ENCODE results near the gene ANKRD13B.
"Not testable (repeated sequence)": the region's sequence is repeated elsewhere in the genome, so short reads cannot be mapped to it uniquely, and the experiment has no call there.

ANKRD13B gene

DNA sequence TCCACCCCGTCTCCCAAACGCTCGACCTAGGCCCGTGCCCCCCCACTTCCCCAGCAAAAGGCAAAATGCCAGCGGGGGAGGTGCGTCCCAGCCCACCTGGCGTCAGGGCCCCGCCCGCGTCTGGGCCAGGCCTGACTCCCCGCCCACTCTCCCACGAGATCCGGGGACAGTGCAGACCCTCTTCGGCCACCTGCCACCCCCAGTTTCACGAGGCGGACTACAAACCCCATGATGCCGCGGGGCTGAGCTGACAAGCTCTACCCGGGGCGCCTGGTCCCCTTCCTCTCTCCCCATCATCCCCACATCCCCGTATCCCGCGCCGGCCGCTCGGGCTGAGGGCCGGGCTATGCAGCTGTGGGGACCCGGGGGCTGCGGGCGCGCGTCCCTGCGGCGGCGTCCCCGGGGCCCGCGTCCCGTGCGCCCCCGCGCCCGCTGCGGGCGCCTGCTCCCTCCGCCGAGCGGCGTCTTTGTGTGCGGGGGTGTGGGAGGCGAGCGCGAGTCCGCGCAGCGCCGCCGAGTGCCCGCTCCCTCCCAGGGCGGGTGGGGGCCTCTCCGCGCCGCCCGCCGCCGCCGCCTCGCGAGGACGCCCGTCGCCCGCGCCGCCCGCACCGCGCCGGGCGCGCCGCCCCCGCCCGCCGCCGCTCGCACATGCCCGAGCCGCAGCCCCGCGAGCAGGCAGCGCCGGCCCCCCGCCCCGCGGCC lies at the start of gene ANKRD13B:
ANKRD13B (plus strand) TSS at position 283 of the 702 bp plus-strand sequence. CDS start 490 bp downstream, outside the sequence.
- peak; percentile 60 for DNase-seq

DNA sequence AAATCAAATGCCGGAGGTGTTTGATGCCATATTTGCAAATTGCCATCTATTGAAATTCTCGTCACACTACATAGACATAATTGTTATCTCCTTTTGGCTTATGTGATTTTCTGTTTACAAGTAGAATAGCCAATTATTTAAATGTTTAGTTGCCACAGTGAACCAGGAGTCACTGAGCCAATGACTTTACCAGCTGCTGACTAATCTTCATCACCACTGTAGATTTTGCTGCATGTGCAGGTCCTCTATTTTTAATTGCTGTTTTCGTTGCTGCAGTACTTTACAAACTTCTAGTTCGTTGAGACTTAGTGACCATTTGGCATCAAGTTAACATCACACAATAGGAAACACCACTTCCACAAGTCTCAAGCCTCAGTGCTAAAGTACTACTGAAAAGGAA lies 48.9 kb upstream of the ANKRD13B start:
- DNase-seq: no peak

DNA sequence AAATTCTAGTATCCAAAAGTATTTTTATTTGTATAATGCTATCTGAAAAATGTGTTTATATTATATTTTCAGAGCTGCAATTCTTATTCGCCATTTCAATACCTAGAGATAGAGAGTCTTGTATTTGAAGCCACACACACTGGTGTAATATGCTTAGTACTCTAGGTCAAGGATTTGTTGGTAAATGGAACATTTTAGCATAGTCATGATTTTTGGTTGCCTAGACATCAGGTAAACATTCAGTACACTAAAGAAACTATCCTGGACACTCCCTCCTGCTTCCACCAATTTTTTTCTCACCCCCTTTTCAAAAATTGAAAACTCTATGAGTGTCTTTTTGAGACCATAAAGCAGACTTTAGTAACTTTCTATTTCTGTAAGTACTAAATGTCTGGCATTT lies 46.8 kb upstream of the ANKRD13B start:
- no peak for DNase-seq

DNA sequence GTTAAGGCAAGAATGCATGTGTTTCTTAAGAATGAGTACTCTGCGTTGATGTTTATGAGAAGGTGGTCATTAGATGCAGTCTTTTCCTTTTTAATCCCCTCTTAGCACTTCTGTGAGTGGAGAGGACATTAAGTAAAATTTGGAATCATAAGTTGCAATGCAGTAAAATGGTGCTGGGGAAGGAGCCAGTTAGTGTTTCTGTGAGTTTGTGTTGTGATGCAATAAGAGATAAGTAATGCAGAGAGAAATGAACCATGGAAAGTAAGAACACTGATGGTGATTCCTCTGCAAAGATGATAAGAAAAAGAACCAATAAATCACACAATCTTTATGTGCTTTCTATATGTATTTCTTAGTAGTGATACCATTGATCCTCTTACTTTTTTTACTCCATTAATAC lies 46.1 kb upstream of the ANKRD13B start:
- no peak for DNase-seq

DNA sequence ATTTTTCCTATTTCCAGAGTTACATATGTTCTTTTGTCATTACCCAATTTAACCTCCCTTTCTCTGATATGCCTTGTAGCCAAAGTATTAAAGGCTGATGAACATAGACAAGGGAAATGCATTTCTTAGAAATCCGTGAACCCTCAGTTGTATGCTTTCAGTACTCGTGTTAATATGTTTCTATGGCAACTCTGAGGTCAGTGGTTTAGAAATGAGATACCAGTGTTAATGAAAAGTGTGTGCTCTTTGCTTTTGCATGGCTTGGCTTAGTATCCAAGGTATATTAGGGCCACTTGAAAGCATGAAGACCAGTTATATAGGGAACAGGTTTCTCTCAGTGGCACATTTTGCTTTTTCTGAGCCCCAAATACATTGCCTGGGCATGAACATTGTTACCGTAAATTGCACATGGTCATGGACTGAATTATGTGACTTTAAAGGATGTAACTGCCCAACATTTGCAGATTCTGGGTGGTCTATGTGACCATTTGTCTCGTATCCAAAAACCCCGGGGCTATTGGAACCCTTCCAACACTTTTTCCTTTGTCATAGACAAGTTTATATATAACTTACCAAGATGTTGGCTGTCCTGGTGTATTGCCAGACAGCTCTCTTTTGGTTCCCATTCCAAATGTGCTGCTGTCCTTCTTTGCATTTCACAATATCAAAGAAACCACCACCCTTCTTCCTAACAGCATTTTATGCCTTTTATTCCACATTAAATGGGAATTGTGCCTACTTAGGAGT lies 43.6 kb upstream of the ANKRD13B start:
- no peak for DNase-seq

DNA sequence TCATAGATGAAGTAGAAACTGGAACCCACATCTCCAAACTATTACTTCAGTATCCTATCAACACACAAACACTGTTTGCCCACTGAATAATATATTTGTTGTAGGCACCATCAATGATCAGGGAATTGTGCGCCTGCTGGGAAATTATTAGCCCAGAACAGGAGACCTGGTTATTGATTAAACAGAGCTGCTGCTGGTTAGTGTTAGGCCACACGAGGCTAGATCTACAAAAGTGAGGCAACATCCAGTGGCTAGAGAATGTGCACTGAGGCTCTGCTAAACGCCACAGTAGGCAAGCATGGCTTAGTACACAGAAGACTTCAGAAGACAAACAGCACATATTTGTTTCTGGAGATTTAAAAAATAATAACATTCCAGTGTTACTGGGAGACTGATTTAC lies 37.1 kb upstream of the ANKRD13B start:
- DNase-seq: no peak

DNA sequence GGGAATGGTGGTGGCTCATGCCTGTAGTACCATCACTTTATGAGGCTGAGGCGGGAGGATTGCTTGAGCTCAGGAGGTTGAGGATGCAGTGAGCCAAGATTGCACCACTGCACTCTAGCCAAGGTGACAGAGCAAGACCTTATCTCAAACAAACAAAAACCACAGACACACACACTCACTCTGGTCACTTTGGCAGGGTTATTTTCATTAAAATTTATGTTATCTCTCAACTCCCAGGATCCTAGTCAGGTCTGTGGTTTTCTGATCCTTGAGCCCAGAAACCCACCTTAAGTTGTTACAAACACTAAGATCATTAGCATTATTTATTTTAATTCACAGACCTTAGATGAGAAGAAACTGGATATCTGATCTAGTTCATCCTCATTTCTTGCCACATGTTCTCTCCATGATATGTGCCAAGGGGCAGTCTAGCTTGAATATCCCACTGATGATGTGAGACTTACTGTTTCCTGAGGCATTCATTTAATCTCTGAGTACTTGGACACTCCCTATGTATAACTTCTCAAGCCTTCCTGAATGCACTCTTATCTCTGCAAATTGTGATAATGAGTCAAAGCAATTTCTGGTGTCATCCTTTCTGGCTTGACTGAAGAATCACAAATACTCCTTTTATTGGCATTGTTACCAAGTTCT lies 35.7 kb upstream of the ANKRD13B start:
- no peak for DNase-seq

DNA sequence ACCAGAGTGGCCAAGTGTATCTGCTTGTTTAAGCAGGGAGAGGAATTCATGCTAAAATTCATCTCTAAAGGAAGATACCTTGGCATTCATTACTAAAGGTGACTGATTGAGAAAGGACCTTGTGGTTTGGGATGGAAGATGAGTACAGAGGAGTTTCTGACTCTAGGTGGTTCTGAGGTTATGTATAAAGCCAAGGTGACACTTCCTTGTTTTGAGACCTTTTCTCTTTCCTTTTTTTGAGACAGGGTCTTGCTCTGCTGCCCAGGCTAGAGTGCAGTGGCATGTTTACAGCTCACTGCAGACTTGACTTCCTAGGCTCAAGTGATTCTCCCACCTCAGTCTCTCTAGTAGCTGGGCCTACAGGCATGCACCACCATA lies 35.2 kb upstream of the ANKRD13B start:
- no peak for DNase-seq

DNA sequence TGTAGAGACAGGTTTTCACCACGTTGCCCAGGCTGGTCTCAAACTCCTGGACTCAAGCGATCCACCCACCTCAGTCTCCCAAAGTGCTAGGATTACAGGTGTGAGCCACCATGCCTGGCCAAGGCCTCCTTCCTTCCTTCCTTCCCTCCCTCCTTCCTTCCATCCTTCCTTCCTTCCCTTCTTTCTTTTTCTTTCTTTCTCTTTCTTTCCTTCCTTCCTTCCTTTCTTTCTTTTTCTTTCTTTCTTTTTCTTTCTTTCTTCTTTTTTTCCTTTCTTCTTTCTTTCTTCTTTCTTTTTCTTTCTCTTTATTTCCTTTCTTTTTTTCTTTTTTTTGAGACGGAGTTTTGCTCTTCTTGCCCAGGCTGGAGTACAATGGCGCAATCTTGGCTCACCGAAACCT lies 34.8 kb upstream of the ANKRD13B start:
- DNase-seq: not testable (repeated sequence)

DNA sequence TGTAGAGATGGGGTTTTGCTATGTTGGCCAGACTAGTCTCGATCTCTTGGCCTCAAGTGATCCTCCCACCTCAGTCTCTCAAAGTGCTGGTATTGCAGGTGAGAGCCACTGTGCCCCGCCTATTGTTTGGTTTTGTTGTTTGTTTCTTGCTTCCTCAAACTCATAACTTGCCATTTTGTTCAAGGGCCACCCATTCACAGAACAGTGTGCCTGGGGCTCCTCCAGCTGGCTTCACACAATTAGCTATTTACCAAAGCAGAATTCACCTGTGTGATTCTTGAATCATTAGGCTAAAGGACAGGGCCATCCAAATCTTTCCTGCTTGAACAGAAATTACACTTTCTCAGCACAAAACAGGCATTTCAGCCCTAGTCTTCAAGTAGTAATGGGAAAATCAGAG lies 33.3 kb upstream of the ANKRD13B start:
- no peak for DNase-seq

DNA sequence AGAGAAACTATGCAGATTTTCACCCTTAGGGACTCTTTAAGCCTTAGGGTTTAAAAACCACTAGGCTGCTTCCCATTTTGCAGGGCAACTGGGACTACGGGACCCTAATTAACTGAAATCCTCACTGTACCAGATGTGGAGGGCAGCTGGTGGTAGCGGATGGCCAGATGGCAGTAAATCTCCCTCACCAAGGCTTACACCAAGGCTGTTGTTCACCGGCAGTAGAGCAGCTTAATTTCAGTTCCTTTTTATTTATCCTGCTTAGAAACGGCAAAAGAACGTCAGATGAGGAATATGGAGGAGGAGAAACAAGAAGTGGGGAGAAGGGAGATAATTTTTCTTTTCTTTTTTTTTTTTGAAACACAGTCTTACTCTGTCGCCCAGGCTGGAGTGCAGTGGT lies 32.6 kb upstream of the ANKRD13B start:
- no peak for DNase-seq

DNA sequence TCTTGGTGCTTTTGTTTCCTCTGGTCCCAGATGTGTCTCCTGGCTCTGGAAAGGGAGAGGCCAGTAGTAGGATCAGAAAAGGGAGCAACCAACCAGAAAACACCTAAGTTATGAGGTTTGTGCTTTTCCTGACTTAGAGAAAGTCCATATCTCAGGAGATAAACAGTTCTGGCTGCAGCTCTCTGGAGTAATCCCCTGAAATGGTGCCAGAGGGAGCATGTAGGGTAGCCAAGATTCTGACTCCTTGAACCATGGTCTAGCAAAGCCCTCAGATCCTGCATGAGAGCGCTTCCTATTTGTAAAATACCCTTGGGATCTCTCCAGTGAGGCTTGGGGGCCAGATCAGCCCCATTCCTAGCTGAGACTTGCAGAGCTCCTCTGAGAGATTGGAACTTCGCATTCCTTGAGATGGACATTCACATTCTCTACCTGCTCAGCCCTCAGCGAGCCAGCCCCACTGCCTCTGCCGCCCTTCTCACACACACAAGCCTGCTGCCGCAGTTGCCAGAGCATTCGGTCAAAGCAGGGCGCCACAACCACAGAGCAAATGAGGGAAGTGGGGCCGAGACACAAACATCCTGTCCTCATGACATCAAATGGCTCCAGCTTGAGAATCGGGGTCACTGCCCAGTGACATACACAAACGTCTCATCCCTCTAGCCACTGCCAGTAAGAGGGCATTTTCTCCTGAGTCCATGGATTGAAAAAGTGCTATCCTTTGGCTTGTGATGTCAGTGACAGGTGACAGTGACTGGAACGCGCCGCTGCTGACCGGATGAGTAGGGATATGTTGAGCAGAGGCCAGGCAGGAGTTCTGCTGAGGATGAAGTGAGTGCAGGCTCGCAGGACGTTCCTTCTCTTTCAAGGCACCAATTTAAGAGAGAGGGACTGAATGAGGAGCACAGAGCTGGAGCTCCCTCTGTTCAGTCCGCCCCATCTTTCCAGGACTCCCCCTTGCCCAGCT lies 31.1 kb upstream of the ANKRD13B start:
- DNase-seq: no peak

DNA sequence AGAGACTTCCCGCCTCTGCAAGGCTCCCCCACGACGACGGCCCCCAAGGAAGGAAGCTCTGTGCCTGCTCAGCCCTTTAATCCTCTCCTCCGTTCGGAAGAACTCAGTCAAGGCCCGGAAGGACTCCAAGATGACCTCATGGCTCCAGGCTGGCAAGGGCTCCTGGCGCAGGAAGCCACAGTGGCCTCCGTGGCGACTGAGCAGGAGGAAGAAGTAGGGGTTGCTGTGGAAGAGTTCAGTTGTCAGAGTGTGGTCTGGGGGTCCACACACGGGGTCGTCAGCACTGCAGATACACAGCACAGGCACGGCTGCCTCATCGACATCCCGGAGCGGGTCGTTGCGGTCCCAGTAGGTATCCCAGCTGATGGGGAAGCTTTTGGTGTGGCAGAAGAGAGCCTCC lies 30.3 kb upstream of the ANKRD13B start:
- no peak for DNase-seq

DNA sequence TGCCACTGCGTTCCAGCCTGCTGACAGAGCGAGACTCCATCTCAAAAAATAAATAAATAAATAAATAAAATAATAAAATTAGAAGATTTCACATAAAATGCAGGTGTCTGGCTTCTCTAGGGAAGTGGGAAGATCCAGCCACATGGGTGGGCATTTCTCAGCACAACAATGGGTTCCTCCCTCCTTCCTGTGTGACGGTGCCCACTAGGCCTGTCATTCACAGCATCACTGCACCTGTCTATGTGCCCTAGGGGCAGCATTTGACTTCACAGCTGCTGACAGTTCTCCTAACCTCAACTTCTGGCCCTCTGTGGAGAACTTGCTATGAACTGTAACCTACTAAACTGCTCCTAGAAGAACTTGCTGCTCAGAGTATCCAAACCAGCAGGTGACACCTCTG lies 29.1 kb upstream of the ANKRD13B start:
- no peak for DNase-seq

DNA sequence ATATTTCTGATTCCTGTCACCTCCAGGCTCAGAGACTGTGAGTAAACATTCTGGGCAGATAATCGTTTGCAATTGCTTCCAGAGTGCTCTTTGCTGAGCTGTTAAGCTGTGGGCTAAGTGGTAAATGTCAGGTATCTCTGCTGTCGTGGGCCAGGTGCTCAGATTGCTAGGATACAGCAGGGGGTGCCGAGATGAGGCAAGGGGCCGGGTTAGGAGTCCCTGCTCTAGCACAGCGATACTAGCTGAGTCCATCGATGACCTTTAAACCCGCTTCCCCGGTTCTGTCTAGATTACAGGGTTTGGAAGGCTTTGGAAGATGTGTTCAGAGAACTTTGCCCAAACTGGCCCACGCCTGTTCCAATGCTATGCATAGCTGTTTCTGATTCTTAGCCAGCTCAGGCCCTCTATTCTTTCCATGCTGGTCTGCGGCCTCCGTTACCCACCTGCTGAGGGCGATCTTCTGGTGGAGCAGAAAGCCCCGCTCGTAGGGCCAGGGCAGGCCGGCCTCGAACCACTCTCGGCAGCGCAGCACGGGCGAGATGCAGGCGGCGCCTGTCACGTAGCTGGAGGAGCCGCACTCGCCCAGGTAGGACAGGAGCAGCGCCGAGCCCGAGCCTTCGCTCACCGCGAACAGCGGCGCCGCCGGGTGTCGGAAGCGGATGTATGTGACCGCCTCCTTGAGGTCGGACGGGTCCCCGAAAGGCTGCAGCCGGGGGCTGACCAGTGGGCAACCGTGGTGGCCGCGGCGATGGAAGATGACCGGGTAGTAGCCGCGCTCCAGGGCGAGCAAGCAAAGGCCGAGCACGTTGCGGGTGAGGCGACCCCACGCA lies 27.1 kb upstream of the ANKRD13B start:
- peak; percentile 55 for DNase-seq

DNA sequence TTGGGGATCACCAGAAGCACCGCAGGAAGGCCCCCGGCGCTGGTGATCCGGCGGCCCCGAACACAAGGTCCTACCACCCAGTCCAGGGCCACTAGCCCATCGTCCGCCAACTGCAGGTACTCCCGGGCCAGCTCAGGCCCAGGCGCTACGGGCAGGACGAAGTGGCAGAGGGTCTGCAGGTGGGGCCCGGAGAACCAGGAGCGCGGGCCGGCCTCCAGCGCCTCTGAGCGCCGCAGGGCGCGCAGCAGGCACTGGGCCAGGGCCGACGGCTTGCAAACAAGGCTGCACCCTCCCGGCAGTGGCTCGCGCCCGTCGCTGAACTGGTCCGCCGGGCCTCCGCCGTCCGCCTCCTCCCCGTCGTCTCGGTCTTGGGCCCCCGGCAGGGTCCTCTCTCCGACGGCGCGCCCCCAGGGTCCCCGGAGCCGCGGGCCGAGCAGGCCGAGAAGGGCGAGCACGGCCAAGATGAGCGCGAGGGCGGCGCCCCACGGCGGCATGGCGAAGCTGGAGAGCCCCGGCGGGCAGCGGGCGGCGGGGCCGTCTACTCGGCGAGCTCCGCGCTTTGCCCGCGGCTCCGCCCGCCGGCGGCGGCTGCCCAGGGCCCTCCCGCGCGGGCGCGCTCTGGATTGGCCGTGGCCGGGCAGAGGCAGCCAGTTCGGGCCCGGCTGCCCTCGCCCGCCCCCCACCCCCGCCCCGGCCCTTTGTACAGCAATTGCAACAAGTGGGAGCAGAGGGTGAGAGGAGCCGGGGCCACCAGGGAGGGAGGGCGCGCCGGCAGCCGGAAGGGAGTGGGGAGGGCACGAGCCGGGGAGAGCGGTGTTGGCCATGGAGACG lies 26.2 kb upstream of the ANKRD13B start, which contains the start of gene ABHD15:
ABHD15 (minus strand) TSS at position 565 of the 831 bp plus-strand sequence; CDS start at position 494, 71 bp downstream.
- peak; percentile 54 for DNase-seq

DNA sequence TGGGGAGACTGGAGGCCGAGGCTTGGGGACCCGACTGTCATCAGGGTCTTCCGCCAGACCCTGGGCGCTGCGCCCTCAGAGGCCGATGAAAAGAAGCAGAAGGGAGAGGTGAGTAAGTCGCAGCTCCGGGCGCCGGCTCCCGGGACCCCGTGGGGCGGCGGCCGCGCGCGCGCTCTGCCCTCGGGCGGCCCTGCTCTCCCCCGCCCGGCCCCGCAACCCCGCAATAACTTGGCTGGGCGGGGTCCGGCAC lies 25.7 kb upstream of the ANKRD13B start:
- DNase-seq: no peak

DNA sequence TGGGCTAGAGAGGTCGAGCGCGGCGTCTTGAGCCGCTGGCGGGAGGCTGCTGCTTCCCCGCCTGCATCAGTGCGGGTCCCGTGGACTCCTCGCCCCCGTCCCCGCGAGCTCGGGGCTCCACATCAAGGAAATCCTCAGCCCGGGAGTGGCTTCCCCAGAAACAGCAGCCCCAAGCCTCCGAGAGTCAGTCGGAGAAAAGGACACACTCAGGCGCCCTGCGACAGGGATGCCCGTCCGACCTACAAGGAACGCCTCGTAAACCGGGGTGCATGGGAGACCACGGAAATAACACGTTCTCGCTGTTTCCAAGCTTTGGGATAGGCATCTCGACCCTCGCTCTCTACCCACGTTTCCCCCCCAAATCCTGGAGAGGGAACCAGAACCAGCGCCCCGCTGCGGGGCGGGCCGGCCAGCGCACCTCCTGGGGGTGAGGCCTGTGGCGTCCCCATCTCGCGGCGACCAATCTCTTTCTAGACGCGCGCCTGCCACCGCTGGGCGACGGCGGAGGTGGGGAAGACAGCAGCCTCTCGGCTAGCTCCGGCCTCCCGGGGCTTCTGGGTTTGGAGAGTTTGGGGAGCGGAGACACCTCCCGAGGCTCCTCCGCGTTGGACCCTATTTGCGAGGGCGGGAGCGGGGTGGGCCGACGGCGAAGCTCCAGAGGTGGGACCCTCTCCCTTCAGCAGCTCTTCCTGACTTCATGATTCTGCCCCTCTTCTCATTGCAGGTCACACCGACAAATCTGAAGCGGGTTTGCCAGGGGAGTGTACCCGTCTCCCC lies 25.2 kb upstream of the ANKRD13B start:
- DNase-seq: peak; percentile 79

DNA sequence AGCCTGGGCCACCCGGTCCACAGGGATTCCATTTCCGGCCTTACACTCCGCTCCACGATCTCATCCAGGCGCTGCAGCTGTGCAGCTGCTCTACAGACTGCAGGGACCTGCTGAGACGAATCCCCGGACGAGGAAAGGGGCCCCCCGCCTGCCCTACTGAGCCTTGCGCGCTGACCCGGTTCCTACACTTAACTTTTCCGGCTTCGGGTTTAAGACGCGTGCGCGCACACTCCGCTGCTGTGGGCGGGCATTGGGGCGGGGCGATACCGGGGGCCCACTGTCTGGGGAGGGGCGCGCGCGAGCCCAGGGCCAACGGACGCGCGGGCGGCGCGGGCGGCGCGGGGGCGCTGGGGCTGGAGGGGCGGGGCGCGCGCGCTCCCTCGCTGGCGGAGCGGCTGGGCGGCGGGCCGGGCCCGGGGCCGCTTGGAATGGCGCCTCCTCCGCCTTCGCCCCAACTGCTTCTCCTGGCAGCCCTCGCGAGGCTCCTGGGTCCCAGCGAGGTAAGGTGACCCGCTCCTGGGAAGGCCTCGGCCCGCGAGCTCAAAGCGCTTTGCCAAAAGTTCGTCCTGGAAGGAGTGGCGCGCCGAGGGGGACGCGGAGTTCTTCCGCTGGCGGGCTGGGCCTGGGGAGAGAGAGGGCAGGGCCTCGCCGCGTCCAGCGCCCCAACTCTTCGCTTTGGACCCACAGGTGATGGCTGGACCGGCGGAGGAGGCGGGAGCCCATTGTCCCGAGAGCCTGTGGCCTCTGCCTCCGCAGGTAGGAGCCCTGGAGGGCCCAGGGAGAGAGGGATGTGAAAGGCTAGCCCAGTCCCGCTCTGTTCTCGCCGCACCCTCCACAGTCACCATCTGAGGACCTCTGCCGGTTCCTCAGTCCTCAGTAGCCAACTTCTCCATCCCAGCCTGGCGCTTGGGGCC lies 24.3 kb upstream of the ANKRD13B start, which contains the start of gene TP53I13:
TP53I13 (plus strand) TSS at position 371 of the 914 bp plus-strand sequence; CDS start at position 429, 58 bp downstream.
- peak; percentile 91 for DNase-seq

Data from activated naive CD4-positive, alpha-beta T cell treated with anti-CD3 and anti-CD28 coated beads, Interleukin-2, amount 50 U/mL, for 16 hours (primary cell).